Measurements from ENCODE around the gene PELO.
"Not testable (repeated sequence)": the region's sequence is repeated elsewhere in the genome, so short reads cannot be mapped to it uniquely, and the experiment has no call there.

The PELO gene

GRCh38 chr5:52800394-52801213, 12.9 kb downstream of the PELO start:
- peak in 1 of 2 donors; percentile 12 for DNase-seq (ENCODE audit: low read depth in 2 of 2)

GRCh38 chr5:52801329-52801728, 13.6 kb downstream of the PELO start:
- DNase-seq (ENCODE audit: low read depth in 2 of 2) = no peak

- DNase-seq (ENCODE audit: low read depth in 2 of 2) = no peak
Measured at GRCh38 chr5:52802272-52802973, 14.7 kb downstream of the PELO start.

GRCh38 chr5:52802974-52803336, 15.2 kb downstream of the PELO start:
- no peak for DNase-seq (ENCODE audit: low read depth in 2 of 2)

GRCh38 chr5:52804387-52804791, 16.7 kb downstream of the PELO start:
- DNase-seq (ENCODE audit: low read depth in 2 of 2) = no peak

GRCh38 chr5:52804981-52805380, 17.3 kb downstream of the PELO start:
- DNase-seq (ENCODE audit: low read depth in 2 of 2) = no peak

GRCh38 chr5:52805615-52806014, 17.9 kb downstream of the PELO start:
- no peak for DNase-seq (ENCODE audit: low read depth in 2 of 2)

GRCh38 chr5:52807037-52807436, 19.3 kb downstream of the PELO start:
- DNase-seq (ENCODE audit: low read depth in 2 of 2) = no peak

- no peak for DNase-seq (ENCODE audit: low read depth in 2 of 2)
Measured at GRCh38 chr5:52807723-52808122, 20.0 kb downstream of the PELO start.

- DNase-seq (ENCODE audit: low read depth in 2 of 2) = no peak
Measured at GRCh38 chr5:52808316-52808901, 20.7 kb downstream of the PELO start.

GRCh38 chr5:52809884-52810283, 22.2 kb downstream of the PELO start:
- no peak for DNase-seq (ENCODE audit: low read depth in 2 of 2)

- DNase-seq (ENCODE audit: low read depth in 2 of 2) = no peak
Measured at GRCh38 chr5:52810426-52810825, 22.7 kb downstream of the PELO start.

- no peak for DNase-seq (ENCODE audit: low read depth in 2 of 2)
Measured at GRCh38 chr5:52811067-52811749, 23.5 kb downstream of the PELO start.

GRCh38 chr5:52814352-52815148, 26.8 kb downstream of the PELO start:
- no peak for DNase-seq (ENCODE audit: low read depth in 2 of 2)

- DNase-seq (ENCODE audit: low read depth in 2 of 2) = no peak
Measured at GRCh38 chr5:52817818-52818217, 30.1 kb downstream of the PELO start.

GRCh38 chr5:52818360-52818759, 30.6 kb downstream of the PELO start:
- no peak for DNase-seq (ENCODE audit: low read depth in 2 of 2)

GRCh38 chr5:52818807-52819206, 31.1 kb downstream of the PELO start:
- DNase-seq (ENCODE audit: low read depth in 2 of 2) = not testable (repeated sequence)

GRCh38 chr5:52821901-52822300, 34.2 kb downstream of the PELO start:
- no peak for DNase-seq (ENCODE audit: low read depth in 2 of 2)

- DNase-seq (ENCODE audit: low read depth in 2 of 2) = no peak
Measured at GRCh38 chr5:52822437-52822836, 34.7 kb downstream of the PELO start.

- DNase-seq (ENCODE audit: low read depth in 2 of 2) = no peak
Measured at GRCh38 chr5:52824827-52825226, 37.1 kb downstream of the PELO start.

- no peak for DNase-seq (ENCODE audit: low read depth in 2 of 2)
Measured at GRCh38 chr5:52825826-52826225, 38.1 kb downstream of the PELO start.

GRCh38 chr5:52827815-52828214, 40.1 kb downstream of the PELO start:
- DNase-seq (ENCODE audit: low read depth in 2 of 2) = no peak
